MM.1S (cell line): ENCODE results near the gene PTGDS.

Experiments used
- DNase-seq: peaks from one replicate; pipeline ENCODE4 v3.0.0-alpha.2; 2015
- H2AFZ ChIP-seq: fragments of 300-600 bp; sonication (generic); 2 replicates; pipeline ENCODE4 v1.6.0; 2016; ENCODE audit warnings: antibody characterized with exemption, low read length
- H3F3A ChIP-seq: fragments of 300-600 bp; sonication (generic); 2 replicates; pipeline ENCODE4 v1.6.1; 2016; ENCODE audit warnings: mild to moderate bottlenecking, antibody characterized with exemption, low read length, moderate library complexity, mixed read lengths; ENCODE audit not compliant: insufficient read depth
- H3K27ac ChIP-seq: fragments of 300-600 bp; sonication (generic); 2 replicates; pipeline ENCODE4 v1.5.1; 2016; ENCODE audit warnings: mild to moderate bottlenecking, low read length
- H3K27me3 ChIP-seq: fragments of 300-600 bp; sonication (generic); replicated peaks from 2 replicates; pipeline ENCODE4 v1.6.0; 2016; ENCODE audit warnings: low read length; ENCODE audit not compliant: insufficient read depth
- H3K36me3 ChIP-seq: fragments of 300-600 bp; sonication (generic); replicated peaks from 2 replicates; pipeline ENCODE4 v1.6.1; 2016; ENCODE audit warnings: mild to moderate bottlenecking, low read length, mixed read lengths; ENCODE audit not compliant: insufficient read depth
- H3K4me1 ChIP-seq: fragments of 300-600 bp; sonication (generic); 2 replicates; pipeline ENCODE4 v1.6.1; 2016; ENCODE audit warnings: low read length, mixed read lengths
- H3K4me2 ChIP-seq: fragments of 300-600 bp; sonication (generic); 2 replicates; pipeline ENCODE4 v1.6.0; 2016; ENCODE audit warnings: low read depth, low read length
- H3K4me3 ChIP-seq: fragments of 300-600 bp; sonication (generic); 2 replicates; pipeline ENCODE4 v1.5.1; 2016; ENCODE audit warnings: low read length, mixed read lengths
- H3K79me2 ChIP-seq: fragments of 300-600 bp; sonication (generic); 2 replicates; pipeline ENCODE4 v1.6.1; 2016; ENCODE audit warnings: mixed run types, low read length, mixed read lengths
- H3K9ac ChIP-seq: fragments of 300-600 bp; sonication (generic); 2 replicates; pipeline ENCODE4 v1.6.1; 2016; ENCODE audit warnings: low read length, mixed read lengths
- H3K9me2 ChIP-seq: fragments of 300-600 bp; sonication (generic); replicated peaks from 2 replicates; pipeline ENCODE4 v1.6.1; 2016; ENCODE audit warnings: mild to moderate bottlenecking, low read length, mixed read lengths; ENCODE audit not compliant: insufficient read depth
- H3K9me3 ChIP-seq: fragments of 300-600 bp; sonication (generic); replicated peaks from 2 replicates; pipeline ENCODE4 v1.6.1; 2016; ENCODE audit warnings: mild to moderate bottlenecking, low read length, mixed read lengths; ENCODE audit not compliant: insufficient read depth
- H4K20me1 ChIP-seq: fragments of 300-600 bp; sonication (generic); 2 replicates; pipeline ENCODE4 v1.6.1; 2016; ENCODE audit warnings: mild to moderate bottlenecking, low read length, moderate library complexity, mixed read lengths; ENCODE audit not compliant: insufficient read depth
- EZH2 ChIP-seq: fragments of 300-600 bp; sonication (generic); optimal IDR thresholded peaks from 2 replicates; pipeline ENCODE3; 2017; ENCODE audit warnings: low read depth, mild to moderate bottlenecking, antibody characterized with exemption, low read length, mixed read lengths
- EZH2phosphoT487 ChIP-seq: fragments of 300-600 bp; sonication (generic); IDR thresholded peaks from 2 replicates; pipeline ENCODE4 v1.6.1; 2018; ENCODE audit warnings: antibody characterized with exemption, low read length
- TF ChIP-seq, protein P1 (sequence below): fragments of 300-600 bp; sonication (generic); IDR thresholded peaks from 2 replicates; pipeline ENCODE4 v1.5.1; 2016; ENCODE audit warnings: antibody characterized with exemption, low read length, mixed read lengths

The PTGDS gene

DNA sequence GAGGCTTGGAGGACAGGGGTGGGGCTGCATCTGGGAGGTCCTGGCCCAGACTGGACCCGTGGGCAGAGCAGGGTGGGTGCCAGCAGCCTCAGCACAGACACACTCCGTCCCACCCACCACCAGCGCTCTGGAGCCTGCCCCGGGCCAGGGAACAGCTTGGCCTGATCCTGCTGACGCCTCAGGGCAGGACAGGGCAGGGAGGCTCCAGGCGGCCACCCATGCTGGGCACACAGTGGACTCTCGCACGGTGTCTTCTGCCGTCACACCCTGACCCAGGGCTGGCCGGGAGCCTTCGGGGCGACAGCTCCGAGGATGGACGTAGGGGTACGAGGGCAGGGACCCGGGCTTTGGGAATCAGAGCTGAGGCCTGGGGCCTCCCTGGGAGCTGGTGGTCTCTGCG, 8.2 kb upstream of the PTGDS start:
- Histone ChIP-seq H3F3A (no peaks in the 10 kb centered on the region), H3K27me3 (peaks cover 76% of the 10 kb centered on the region), H3K4me3 (no peak overlapping the region), H3K9ac (no peak overlapping the region), H2AFZ (no peak overlapping the region), H3K79me2 (no peaks in the 10 kb centered on the region), H3K9me2 (no peaks in the 10 kb centered on the region), H3K4me2 (no peak overlapping the region), H3K36me3 (no peaks in the 10 kb centered on the region), H3K9me3 (no peaks in the 10 kb centered on the region), H3K4me1 (no peaks in the 10 kb centered on the region), H3K27ac (no peak overlapping the region), H4K20me1 (no peaks in the 10 kb centered on the region)
- DNase-seq: no peak
- no peak for TF ChIP-seq EZH2
- no peak for TF ChIP-seq EZH2phosphoT487
- TF ChIP-seq, protein P1, sequence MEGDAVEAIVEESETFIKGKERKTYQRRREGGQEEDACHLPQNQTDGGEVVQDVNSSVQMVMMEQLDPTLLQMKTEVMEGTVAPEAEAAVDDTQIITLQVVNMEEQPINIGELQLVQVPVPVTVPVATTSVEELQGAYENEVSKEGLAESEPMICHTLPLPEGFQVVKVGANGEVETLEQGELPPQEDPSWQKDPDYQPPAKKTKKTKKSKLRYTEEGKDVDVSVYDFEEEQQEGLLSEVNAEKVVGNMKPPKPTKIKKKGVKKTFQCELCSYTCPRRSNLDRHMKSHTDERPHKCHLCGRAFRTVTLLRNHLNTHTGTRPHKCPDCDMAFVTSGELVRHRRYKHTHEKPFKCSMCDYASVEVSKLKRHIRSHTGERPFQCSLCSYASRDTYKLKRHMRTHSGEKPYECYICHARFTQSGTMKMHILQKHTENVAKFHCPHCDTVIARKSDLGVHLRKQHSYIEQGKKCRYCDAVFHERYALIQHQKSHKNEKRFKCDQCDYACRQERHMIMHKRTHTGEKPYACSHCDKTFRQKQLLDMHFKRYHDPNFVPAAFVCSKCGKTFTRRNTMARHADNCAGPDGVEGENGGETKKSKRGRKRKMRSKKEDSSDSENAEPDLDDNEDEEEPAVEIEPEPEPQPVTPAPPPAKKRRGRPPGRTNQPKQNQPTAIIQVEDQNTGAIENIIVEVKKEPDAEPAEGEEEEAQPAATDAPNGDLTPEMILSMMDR: no peak

DNA sequence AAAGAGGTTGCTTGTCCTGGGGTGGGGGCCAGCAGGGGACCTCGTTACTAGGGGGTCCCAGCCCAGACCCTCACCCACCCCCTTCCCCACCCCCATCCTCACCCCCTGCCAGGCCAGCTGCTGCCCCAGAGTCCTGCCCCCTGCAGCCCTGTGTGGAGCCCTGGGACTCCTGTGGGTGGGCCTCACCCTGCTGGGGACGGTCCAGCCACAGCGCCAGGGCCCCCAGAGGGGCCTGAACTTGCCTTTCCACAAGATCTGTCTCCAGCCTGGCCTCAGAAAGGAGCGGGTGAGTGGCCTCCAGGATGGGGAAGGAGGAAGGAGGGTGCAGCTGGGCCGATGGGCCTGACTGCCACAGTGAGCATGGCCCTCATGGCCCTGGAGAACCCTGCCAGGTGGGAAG, 7.5 kb upstream of the PTGDS start:
- H3K9me2 ChIP-seq: no peaks in the 10 kb centered on the region
- DNase-seq: no peak
- TF ChIP-seq, protein P1: no peak
- TF ChIP-seq EZH2phosphoT487 (no peak), EZH2 (no peak)
- no peaks in the 10 kb centered on the region for H3K9me3 ChIP-seq
- H3F3A ChIP-seq: no peaks in the 10 kb centered on the region
- H3K4me1 ChIP-seq: no peaks in the 10 kb centered on the region
- no peak overlapping the region for H3K4me3 ChIP-seq
- H3K4me2 ChIP-seq: no peak overlapping the region
- no peak overlapping the region for H2AFZ ChIP-seq
- H3K79me2 ChIP-seq: no peaks in the 10 kb centered on the region
- H3K27ac ChIP-seq: no peak overlapping the region
- H3K27me3 ChIP-seq: peaks cover 76% of the 10 kb centered on the region
- no peaks in the 10 kb centered on the region for H3K36me3 ChIP-seq
- no peaks in the 10 kb centered on the region for H4K20me1 ChIP-seq
- H3K9ac ChIP-seq: no peak overlapping the region

DNA sequence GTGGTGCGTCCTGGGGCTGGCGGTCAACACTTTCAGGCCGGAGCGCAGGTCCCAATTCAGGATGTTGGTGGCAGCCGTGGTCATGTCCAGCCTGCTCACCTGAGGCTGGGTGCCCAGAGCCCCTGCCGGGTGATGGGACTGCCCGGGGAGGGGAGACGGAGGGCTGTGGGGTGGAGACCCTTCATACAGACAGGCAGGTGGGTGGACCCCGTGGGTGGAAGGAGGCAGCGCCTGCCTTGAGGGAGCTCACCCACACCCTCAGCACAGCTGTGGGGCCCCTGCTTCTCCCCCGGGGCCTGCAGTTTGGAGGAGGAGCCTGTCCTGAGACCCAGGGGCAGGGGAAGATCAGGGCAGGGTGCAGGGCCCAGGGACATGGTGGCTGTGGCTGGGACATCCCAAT, 6.9 kb upstream of the PTGDS start:
- Histone ChIP-seq H3K9me3 (no peaks in the 10 kb centered on the region), H3K27me3 (peaks cover 81% of the 10 kb centered on the region), H3K9ac (no peak overlapping the region), H3K4me3 (no peak overlapping the region), H3K4me1 (no peaks in the 10 kb centered on the region), H4K20me1 (no peaks in the 10 kb centered on the region), H2AFZ (no peak overlapping the region), H3F3A (no peaks in the 10 kb centered on the region), H3K9me2 (no peaks in the 10 kb centered on the region), H3K4me2 (no peak overlapping the region), H3K79me2 (no peaks in the 10 kb centered on the region), H3K36me3 (no peaks in the 10 kb centered on the region), H3K27ac (no peak overlapping the region)
- no peak for DNase-seq
- TF ChIP-seq EZH2: no peak
- no peak for TF ChIP-seq EZH2phosphoT487
- TF ChIP-seq, protein P1: no peak
